ENCODE results near the gene LAIR2.

Gene LAIR2

GRCh38 chr19:54502518-54503048, at the start of gene LAIR2:
LAIR2 (plus strand) TSS chr19:54502831; CDS start chr19:54502919, 88 bp downstream.
- no peak for DNase-seq (ENCODE audit: low spot score)

DNA sequence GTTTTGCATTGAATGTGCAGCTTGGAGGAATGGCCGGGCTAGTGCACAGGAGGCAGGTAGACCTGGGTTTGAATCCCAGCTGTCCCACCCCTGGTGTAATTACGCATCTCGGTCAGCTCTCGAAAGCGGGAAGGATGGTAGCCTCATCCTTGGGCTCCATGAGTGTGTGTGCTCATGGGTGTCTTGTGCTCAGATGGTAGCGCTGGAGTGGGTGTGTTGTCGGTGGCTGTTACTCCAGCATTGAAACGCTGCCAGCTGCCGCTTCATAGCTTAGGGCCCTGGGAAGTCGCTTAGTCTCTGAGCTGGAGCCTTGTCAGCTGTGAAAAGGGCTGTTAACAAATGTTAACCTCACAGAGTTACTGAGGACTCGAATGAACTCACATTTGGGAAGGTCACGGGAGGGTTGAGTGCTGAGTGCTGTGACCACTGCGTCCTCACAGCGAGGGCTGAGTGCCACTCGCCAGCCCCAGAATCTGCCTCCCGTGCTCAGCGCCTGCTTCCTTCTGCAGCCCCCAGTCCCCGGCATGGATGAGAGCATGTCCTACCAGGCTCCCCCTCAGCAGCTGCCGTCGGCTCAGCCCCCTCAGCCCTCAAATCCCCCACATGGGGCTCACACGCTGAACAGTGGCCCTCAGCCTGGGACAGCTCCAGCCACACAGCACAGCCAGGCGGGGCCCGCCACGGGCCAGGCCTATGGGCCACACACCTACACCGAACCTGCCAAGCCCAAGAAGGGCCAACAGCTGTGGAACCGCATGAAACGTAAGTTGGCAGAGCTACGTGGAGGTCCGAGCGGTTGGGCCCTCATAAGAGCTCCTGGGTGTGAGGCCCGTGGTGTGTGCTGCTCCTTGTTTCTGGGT, 48.5 kb upstream of the LAIR2 start:
- DNase-seq (ENCODE audit: low spot score) = no peak

- DNase-seq (ENCODE audit: low spot score) = no peak
These were observed 47.6 kb upstream of the LAIR2 start for GRCh38 chr19:54454781-54455675.

DNA sequence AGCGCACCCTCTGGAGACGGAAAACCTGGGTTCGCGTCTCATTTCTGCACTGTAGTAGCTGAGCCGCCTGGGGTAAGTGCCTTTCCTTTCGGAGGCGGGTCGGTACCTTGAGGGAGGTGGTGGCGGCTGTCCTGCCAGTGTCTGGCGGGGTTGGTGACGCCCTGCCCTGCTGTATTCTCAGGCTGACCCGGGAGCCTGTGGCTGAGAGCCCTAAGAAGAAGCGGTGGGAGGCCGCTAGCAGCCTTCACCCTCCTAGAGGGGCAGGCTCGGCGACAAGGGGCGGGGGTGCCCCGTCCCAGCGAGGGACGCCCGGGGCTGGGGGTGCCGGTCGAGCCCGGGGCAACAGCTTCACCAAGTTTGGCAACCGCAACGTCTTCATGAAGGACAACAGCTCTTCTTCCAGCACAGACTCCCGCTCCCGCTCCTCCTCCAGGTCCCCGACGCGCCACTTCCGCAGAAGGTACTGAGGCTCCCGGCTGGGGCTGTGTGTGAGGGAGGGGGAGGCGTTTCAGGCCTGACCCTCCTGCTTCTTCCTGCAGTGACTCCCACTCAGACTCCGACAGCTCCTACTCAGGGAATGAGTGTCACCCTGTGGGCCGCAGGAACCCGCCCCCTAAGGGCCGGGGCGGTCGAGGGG, 46.7 kb upstream of the LAIR2 start:
- no peak for DNase-seq (ENCODE audit: low spot score)

GRCh38 chr19:54456423-54457373, 45.9 kb upstream of the LAIR2 start:
- no peak for DNase-seq (ENCODE audit: low spot score)

GRCh38 chr19:54457773-54458647, 44.6 kb upstream of the LAIR2 start:
- DNase-seq (ENCODE audit: low spot score) = no peak

DNA sequence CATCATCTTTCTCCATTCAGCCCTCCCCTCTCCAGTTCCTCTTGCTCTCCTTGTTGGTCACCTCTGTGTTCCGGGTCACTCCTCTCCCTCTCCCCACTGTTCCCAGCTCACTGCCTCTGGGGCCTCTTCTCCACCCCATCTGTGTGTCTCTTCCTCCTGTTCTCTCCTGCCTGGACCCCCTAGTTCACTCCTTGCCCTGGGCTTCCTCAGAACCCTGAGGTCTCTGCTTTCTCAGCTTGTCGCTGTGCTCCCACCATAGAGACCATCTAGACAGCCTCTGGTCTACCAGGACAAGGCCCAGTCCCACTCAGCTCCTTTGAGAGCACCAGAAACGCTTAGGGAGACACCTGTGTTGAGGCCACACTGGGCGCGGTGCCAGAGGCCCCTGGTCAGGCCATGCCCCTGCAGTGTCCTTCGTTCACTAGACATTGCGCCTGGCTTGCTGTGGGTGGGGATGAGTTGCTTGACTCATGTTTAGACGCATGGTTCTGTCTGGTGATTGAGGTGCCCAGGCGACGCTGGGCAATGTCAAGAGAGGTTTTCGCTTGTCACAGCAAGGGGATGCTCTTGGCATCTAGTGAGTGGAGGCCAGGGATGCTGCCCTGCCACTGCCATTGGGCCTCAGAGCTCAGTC, 43.9 kb upstream of the LAIR2 start:
- DNase-seq (ENCODE audit: low spot score) = no peak

DNA sequence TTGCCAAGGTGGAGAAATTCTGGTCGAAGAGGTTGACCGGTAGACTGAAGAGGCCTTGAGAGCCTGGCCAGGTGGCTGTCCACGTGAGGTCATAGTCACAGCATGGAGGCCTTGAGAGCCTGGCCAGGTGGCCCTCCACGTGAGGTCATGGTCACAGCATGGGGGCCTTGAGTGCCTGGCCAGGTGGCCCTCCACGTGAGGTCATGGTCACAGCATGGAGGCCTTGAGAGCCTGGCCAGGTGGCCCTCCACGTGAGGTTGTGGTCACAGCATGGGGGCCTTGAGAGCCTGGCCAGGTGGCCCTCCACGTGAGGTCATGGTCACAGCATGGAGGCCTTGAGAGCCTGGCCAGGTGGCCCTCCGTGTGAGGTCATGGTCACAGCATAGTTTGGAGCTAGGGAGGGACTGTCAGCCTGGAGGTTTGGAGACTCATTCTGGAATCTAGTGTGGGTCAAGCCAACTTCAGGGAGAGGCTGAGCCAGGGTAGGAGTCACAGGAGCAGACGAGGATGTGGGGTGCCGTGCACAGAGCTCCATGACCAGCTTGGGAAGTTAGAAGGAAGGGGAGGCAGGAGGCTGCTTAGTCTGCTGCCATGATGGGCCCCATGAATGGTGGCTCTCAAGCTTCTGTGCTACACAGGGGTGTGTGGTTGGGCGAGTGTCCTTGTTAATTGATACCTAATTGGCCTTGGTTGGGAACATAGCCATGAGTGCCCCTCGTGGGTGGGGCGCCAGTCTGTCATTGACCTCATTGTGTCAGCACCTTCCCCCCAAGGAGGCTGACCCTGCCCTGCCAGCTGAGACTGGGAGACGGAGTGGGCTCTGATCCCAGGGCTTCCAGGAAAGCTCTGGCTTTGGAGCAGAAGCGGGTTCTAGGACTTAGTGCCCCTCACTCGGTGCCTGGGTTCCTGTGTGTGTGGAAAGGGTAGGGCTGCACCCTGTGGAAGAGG, 43.1 kb upstream of the LAIR2 start:
- DNase-seq (ENCODE audit: low spot score) = no peak

- DNase-seq (ENCODE audit: low spot score) = no peak
These were observed 42.2 kb upstream of the LAIR2 start for GRCh38 chr19:54460230-54461005.

DNA sequence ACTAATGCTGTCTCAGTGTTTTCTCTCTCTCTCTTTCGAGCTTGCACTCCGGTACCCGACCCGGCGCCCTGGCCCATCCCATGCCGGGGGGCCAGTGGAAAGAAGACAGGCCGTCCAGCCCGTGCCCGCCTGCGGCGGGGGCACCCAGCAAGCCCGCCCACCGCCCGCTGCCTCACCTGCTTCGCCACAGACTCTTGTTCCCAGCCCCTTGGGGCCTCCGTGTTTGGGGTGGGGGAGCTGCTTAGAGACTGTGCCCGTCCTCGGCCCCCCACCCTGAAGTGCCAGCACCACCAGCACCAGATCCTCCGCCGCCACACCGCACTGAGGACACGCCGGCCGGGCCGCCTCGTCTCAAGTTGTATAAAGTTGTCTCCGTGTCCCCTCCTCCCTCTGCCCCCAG, 41.4 kb upstream of the LAIR2 start:
- DNase-seq (ENCODE audit: low spot score) = no peak

GRCh38 chr19:54461613-54462012, 41.0 kb upstream of the LAIR2 start:
- DNase-seq (ENCODE audit: low spot score) = no peak

DNA sequence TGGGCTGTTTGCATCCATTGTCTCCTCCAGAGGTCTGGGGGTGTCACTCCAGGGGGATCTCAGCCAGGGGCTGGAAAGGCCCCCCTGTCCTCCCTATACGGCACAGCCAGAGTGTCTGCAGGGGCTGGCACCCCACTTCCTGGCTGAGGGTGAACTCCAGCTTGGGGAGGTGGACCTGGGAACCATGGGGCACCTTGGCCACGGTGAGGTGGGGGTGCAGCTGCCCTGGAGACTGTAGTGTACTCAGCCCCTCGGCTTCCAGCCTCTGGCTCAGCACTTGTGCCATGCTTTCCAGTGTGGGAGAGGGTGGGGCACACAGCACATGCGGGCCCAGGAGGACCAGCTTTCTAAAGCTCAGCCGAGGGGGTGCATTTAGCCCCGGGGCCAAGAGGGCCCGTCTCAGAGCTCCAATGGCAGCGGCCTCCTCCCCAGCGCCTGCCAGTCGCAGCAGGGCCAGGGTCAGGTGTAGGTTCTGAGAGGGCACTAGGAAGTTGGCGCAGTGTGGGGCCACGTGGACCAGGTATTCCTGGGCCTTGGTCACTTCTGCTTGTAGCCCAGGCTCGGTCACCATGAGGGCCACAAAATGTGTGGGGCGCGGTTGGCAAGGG, 40.5 kb upstream of the LAIR2 start:
- no peak for DNase-seq (ENCODE audit: low spot score)

GRCh38 chr19:54462655-54463530, 39.7 kb upstream of the LAIR2 start:
- peak; percentile 61 for DNase-seq (ENCODE audit: low spot score)

DNA sequence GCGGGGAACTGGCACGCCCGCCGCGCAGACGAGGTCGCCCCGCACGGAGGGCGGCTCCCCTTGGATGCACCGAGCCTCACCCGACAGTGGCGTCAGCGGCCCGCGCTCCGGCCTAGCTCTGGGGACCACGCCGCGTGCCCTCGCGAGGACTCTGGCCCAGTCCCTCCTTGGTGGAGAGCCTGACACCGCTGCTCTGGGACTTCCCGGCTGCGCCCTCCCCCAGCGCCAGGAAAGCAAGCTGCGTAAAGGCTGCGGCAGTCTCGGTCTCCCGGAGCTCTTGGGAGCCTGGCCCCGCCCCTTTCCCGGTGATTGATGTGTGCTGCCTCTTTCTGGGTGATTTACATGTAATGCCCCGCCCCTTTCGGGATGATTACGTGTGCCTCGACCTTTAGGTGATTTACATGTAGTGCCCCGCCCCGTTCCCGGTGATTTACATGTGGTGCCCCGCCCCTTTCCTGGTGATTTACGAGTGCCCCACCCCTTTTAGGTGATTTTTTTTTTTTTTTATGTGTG, 39.0 kb upstream of the LAIR2 start, which contains the start of gene LENG9:
Gene LENG9 (minus strand): TSS at position 248 of the 513 bp plus-strand sequence. CDS start 252 bp downstream, outside the sequence.
- DNase-seq (ENCODE audit: low spot score) = peak; percentile 88

DNA sequence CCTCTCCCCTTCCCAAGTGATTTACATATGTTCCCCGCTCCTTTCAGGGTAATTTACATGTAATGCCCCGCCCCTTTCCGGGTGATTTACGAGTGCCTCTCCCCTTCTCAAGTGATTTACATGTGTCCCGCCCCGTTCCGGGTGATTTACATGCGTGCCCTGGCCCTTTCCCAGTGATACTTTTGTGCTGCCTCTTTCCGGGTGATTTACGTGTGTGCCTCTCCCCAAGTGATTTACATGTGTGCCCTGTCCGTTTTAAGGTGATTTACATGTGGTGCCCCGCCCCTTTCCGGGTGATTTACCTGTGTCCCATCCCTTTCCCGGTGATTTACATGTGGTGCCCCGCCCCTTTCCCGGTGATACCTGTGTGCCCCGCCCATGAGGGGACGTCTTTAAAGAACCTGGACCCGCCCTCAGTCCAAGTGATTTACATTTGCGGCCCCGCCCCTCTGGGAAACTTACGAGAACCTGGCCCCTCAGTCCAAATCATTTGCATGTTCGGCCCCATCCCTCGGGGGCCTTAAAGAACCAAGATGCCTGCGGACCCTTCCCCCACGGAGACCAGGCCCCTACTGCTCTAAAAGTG, 38.5 kb upstream of the LAIR2 start:
- DNase-seq (ENCODE audit: low spot score) = no peak

Measured in AG08395 (cell line).